ENCODE measurements around the gene KDM4C.

GRCh38 chr9:6764011-6764410, 6.2 kb downstream of the KDM4C start:
- no peak for TF ChIP-seq CTCF (conservative IDR thresholded peaks at IDR 0.05 in 1 of 2, IDR thresholded peaks at IDR 0.05 in 1 of 2; ENCODE audit: low read depth in 1 of 2, low read length in 2 of 2)
- TF ChIP-seq EZH2 (IDR thresholded peaks at IDR 0.05; ENCODE audit: low read length, missing control alignments), result no peak
